HL-60 (cell line): ENCODE measurements around the gene TMEM235.

ENCODE experiments used
- DNase-seq, 2 experiments: peaks; one replicate each; pipeline ENCODE4 v3.0.0-alpha.2; 2010 to 2020; ENCODE audit warnings: low read depth in 1 of 2, low spot score in 1 of 2
- H3K27ac ChIP-seq: fragments of 250-450 bp; sonication (Bioruptor Pico); replicated peaks from 2 replicates; pipeline ENCODE4 v1.5.1; 2020; ENCODE audit warnings: mild to moderate bottlenecking, moderate library complexity
- H3K27me3 ChIP-seq: fragments of 250-450 bp; sonication (Bioruptor Pico); 2 replicates; pipeline ENCODE4 v1.5.1; 2021; ENCODE audit warnings: mild to moderate bottlenecking, moderate library complexity; ENCODE audit not compliant: insufficient read depth, poor library complexity, severe bottlenecking
- H3K4me3 ChIP-seq: replicated peaks from 2 replicates; pipeline ENCODE4 v1.5.1; 2011; ENCODE audit warnings: mild to moderate bottlenecking, control low read depth, low read length; ENCODE audit not compliant: insufficient read depth
- GABPA ChIP-seq: IDR thresholded peaks from 2 replicates; pipeline ENCODE4 v1.6.1; 2012; ENCODE audit warnings: low read depth
- POLR2AphosphoS5 ChIP-seq: IDR thresholded peaks from 2 replicates; pipeline ENCODE4 v1.6.1; 2012; ENCODE audit warnings: low read depth
- SPI1 ChIP-seq: IDR thresholded peaks from 2 replicates; pipeline ENCODE4 v1.6.1; 2012; ENCODE audit warnings: low read depth, mild to moderate bottlenecking, borderline replicate concordance
- TF ChIP-seq, protein P1 (sequence below): IDR thresholded peaks from 2 replicates; pipeline ENCODE4 v1.6.1; 2012; ENCODE audit warnings: low read depth; ENCODE audit not compliant: insufficient replicate concordance
- TF ChIP-seq, protein P2 (sequence below): IDR thresholded peaks from one replicate; pipeline ENCODE4 v1.5.1; 2011; ENCODE audit warnings: low read length, control low read depth, inconsistent platforms; ENCODE audit not compliant: insufficient read depth

TMEM235 gene

DNA sequence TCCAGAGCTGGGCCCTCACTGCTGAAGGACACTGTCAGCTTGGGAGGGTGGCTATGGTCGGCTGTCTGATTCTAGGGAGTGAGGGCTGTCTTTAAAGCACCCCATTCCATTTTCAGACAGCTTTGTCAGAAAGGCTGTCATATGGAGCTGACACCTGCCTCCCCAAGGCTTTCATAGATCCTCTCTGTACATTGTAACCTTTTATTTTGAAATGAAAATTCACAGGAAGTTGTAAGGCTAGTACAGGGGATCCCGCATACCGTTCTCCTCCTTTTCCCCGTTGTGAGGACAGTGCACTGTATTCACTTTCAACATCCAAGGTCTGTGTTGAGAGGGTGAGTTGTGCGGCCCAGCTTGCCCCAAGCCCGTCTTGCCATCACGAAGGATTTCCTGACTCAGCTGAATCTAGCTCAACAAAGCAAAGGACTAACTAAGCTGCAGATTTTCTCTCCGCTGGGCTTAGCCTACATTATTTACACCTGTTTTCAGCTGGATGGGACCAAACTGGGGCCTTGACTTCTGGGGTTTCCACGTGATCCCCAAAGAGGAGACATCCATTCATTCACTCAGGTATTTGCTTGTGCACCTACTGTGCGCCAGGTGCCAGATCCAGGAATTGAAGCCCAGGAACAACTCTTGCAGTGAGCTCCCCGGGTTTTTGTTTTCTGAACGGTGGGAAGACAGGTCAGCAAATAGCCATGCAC, 5.2 kb upstream of the TMEM235 start:
- peaks cover 21% of the 10 kb centered on the region for H3K27me3 ChIP-seq
- no peak overlapping the region for H3K4me3 ChIP-seq
- TF ChIP-seq SPI1 (no peak), POLR2AphosphoS5 (no peak), GABPA (no peak)
- TF ChIP-seq, protein P1, sequence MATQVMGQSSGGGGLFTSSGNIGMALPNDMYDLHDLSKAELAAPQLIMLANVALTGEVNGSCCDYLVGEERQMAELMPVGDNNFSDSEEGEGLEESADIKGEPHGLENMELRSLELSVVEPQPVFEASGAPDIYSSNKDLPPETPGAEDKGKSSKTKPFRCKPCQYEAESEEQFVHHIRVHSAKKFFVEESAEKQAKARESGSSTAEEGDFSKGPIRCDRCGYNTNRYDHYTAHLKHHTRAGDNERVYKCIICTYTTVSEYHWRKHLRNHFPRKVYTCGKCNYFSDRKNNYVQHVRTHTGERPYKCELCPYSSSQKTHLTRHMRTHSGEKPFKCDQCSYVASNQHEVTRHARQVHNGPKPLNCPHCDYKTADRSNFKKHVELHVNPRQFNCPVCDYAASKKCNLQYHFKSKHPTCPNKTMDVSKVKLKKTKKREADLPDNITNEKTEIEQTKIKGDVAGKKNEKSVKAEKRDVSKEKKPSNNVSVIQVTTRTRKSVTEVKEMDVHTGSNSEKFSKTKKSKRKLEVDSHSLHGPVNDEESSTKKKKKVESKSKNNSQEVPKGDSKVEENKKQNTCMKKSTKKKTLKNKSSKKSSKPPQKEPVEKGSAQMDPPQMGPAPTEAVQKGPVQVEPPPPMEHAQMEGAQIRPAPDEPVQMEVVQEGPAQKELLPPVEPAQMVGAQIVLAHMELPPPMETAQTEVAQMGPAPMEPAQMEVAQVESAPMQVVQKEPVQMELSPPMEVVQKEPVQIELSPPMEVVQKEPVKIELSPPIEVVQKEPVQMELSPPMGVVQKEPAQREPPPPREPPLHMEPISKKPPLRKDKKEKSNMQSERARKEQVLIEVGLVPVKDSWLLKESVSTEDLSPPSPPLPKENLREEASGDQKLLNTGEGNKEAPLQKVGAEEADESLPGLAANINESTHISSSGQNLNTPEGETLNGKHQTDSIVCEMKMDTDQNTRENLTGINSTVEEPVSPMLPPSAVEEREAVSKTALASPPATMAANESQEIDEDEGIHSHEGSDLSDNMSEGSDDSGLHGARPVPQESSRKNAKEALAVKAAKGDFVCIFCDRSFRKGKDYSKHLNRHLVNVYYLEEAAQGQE, result no peak
- TF ChIP-seq, protein P2, sequence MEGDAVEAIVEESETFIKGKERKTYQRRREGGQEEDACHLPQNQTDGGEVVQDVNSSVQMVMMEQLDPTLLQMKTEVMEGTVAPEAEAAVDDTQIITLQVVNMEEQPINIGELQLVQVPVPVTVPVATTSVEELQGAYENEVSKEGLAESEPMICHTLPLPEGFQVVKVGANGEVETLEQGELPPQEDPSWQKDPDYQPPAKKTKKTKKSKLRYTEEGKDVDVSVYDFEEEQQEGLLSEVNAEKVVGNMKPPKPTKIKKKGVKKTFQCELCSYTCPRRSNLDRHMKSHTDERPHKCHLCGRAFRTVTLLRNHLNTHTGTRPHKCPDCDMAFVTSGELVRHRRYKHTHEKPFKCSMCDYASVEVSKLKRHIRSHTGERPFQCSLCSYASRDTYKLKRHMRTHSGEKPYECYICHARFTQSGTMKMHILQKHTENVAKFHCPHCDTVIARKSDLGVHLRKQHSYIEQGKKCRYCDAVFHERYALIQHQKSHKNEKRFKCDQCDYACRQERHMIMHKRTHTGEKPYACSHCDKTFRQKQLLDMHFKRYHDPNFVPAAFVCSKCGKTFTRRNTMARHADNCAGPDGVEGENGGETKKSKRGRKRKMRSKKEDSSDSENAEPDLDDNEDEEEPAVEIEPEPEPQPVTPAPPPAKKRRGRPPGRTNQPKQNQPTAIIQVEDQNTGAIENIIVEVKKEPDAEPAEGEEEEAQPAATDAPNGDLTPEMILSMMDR, result no peak
- no peak for DNase-seq
- no peak overlapping the region for H3K27ac ChIP-seq

DNA sequence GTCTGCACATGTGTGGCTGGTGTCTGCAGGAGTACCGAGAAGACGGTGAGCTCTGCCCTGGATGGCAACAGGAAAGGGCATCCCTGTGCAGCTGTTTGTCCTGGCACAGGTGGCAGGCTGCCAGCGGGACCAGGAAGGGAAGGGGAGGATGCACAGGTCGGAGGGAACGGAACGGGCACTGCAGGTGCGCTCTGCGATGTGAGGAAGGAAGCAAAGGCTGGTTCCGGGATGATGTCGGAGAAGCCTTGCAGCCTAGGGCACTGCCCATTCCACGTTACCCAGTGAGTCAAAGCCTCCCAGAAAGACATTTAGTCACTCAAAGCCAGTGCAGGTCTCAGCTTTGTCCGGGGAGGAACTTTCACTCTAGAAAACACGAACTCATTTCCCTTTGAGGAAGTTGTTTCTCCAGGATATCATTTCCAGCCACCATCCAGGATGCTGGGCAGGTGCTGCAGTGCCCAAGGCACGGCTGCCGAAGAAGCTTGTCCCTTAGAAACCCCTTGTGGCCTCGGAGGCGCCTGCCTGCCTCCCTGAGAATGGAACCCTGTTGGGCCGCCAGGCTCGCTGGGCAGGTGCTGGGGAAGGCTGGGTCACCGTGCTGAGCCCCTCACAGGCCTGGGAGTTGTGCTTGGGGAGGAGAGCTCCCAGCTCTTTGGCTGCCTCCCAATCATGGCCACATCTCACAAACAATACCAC, 4.5 kb upstream of the TMEM235 start:
- no peak overlapping the region for H3K4me3 ChIP-seq
- no peak for TF ChIP-seq GABPA
- TF ChIP-seq POLR2AphosphoS5, result no peak
- TF ChIP-seq, protein P1, result no peak
- TF ChIP-seq, protein P2, result no peak
- TF ChIP-seq SPI1, result no peak
- DNase-seq, result peak in 1 of 2 experiments; percentile 23
- peaks cover 25% of the 10 kb centered on the region for H3K27me3 ChIP-seq
- no peak overlapping the region for H3K27ac ChIP-seq

DNA sequence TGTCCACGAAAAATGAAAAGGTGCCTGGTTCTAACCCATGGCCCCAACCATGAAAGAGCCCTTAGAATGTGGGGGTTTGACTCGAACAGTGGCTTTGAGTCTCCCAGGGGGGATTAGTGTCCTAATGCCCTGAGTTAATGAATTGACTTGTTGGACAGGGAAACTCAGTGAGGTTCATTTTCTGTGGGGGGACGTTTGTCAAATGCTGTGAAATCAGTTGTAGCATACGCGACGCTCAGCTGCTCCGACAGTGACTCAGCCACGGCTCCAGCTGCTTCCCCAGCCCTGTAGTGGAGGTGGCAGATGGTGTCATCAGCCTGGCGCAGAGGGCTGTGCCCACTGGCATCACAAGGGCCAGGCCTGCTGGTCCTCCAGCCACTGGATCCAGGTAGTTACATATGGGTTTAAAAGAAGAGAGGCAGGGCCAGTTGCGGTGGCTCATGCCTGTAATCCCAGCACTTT, 3.9 kb upstream of the TMEM235 start:
- peak in 1 of 2 experiments; percentile 44 for DNase-seq
- Histone ChIP-seq H3K4me3 (no peak overlapping the region), H3K27me3 (peaks cover 30% of the 10 kb centered on the region), H3K27ac (no peak overlapping the region)
- TF ChIP-seq POLR2AphosphoS5, result 0 out of 2 replicates have a peak, but pooled peaks have one; percentile 26
- TF ChIP-seq, protein P1, result no peak
